MM.1S (cell line): ENCODE measurements around the gene RBKS.

ENCODE experiments used
- DNase-seq: peaks from one replicate; pipeline ENCODE4 v3.0.0-alpha.2; 2015
- H2AFZ ChIP-seq: fragments of 300-600 bp; sonication (generic); 2 replicates; pipeline ENCODE4 v1.6.0; 2016; ENCODE audit warnings: antibody characterized with exemption, low read length
- H3F3A ChIP-seq: fragments of 300-600 bp; sonication (generic); 2 replicates; pipeline ENCODE4 v1.6.1; 2016; ENCODE audit warnings: mild to moderate bottlenecking, antibody characterized with exemption, low read length, moderate library complexity, mixed read lengths; ENCODE audit not compliant: insufficient read depth
- H3K27ac ChIP-seq: fragments of 300-600 bp; sonication (generic); 2 replicates; pipeline ENCODE4 v1.5.1; 2016; ENCODE audit warnings: mild to moderate bottlenecking, low read length
- H3K27me3 ChIP-seq: fragments of 300-600 bp; sonication (generic); replicated peaks from 2 replicates; pipeline ENCODE4 v1.6.0; 2016; ENCODE audit warnings: low read length; ENCODE audit not compliant: insufficient read depth
- H3K36me3 ChIP-seq: fragments of 300-600 bp; sonication (generic); replicated peaks from 2 replicates; pipeline ENCODE4 v1.6.1; 2016; ENCODE audit warnings: mild to moderate bottlenecking, low read length, mixed read lengths; ENCODE audit not compliant: insufficient read depth
- H3K4me1 ChIP-seq: fragments of 300-600 bp; sonication (generic); 2 replicates; pipeline ENCODE4 v1.6.1; 2016; ENCODE audit warnings: low read length, mixed read lengths
- H3K4me2 ChIP-seq: fragments of 300-600 bp; sonication (generic); 2 replicates; pipeline ENCODE4 v1.6.0; 2016; ENCODE audit warnings: low read depth, low read length
- H3K4me3 ChIP-seq: fragments of 300-600 bp; sonication (generic); 2 replicates; pipeline ENCODE4 v1.5.1; 2016; ENCODE audit warnings: low read length, mixed read lengths
- H3K79me2 ChIP-seq: fragments of 300-600 bp; sonication (generic); 2 replicates; pipeline ENCODE4 v1.6.1; 2016; ENCODE audit warnings: mixed run types, low read length, mixed read lengths
- H3K9ac ChIP-seq: fragments of 300-600 bp; sonication (generic); 2 replicates; pipeline ENCODE4 v1.6.1; 2016; ENCODE audit warnings: low read length, mixed read lengths
- H3K9me2 ChIP-seq: fragments of 300-600 bp; sonication (generic); replicated peaks from 2 replicates; pipeline ENCODE4 v1.6.1; 2016; ENCODE audit warnings: mild to moderate bottlenecking, low read length, mixed read lengths; ENCODE audit not compliant: insufficient read depth
- H3K9me3 ChIP-seq: fragments of 300-600 bp; sonication (generic); replicated peaks from 2 replicates; pipeline ENCODE4 v1.6.1; 2016; ENCODE audit warnings: mild to moderate bottlenecking, low read length, mixed read lengths; ENCODE audit not compliant: insufficient read depth
- H4K20me1 ChIP-seq: fragments of 300-600 bp; sonication (generic); 2 replicates; pipeline ENCODE4 v1.6.1; 2016; ENCODE audit warnings: mild to moderate bottlenecking, low read length, moderate library complexity, mixed read lengths; ENCODE audit not compliant: insufficient read depth
- EZH2 ChIP-seq: fragments of 300-600 bp; sonication (generic); optimal IDR thresholded peaks from 2 replicates; pipeline ENCODE3; 2017; ENCODE audit warnings: low read depth, mild to moderate bottlenecking, antibody characterized with exemption, low read length, mixed read lengths
- EZH2phosphoT487 ChIP-seq: fragments of 300-600 bp; sonication (generic); IDR thresholded peaks from 2 replicates; pipeline ENCODE4 v1.6.1; 2018; ENCODE audit warnings: antibody characterized with exemption, low read length
- TF ChIP-seq, protein P1 (sequence below): fragments of 300-600 bp; sonication (generic); IDR thresholded peaks from 2 replicates; pipeline ENCODE4 v1.5.1; 2016; ENCODE audit warnings: antibody characterized with exemption, low read length, mixed read lengths

Gene RBKS

DNA sequence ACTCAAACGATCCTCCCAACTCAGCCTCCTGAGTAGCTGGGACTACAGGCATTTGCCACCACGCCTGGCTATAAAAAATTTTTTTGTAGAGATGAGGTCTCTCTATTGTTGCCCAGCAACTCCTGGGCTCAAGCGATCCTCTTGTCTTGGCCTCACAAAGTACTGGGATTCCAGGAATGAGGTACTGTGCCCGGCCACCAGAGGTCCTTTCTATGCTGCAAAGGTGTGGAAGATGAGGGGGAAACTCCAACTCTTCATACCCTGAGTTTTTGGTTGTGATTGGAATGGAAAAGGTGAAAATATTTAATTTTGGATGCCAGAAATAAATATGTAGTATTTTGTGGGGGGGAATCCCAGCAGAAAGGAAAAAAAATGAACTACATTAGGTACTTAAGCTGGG lies 82.7 kb downstream of the RBKS start:
- H3F3A ChIP-seq, result no peaks in the 10 kb centered on the region
- TF ChIP-seq EZH2phosphoT487, result no peak
- TF ChIP-seq, protein P1, sequence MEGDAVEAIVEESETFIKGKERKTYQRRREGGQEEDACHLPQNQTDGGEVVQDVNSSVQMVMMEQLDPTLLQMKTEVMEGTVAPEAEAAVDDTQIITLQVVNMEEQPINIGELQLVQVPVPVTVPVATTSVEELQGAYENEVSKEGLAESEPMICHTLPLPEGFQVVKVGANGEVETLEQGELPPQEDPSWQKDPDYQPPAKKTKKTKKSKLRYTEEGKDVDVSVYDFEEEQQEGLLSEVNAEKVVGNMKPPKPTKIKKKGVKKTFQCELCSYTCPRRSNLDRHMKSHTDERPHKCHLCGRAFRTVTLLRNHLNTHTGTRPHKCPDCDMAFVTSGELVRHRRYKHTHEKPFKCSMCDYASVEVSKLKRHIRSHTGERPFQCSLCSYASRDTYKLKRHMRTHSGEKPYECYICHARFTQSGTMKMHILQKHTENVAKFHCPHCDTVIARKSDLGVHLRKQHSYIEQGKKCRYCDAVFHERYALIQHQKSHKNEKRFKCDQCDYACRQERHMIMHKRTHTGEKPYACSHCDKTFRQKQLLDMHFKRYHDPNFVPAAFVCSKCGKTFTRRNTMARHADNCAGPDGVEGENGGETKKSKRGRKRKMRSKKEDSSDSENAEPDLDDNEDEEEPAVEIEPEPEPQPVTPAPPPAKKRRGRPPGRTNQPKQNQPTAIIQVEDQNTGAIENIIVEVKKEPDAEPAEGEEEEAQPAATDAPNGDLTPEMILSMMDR, result peak; percentile 33
- H3K27me3 ChIP-seq, result no peaks in the 10 kb centered on the region
- H3K9me2 ChIP-seq, result no peaks in the 10 kb centered on the region
- H3K4me1 ChIP-seq, result no peaks in the 10 kb centered on the region
- DNase-seq, result no peak
- no peak overlapping the region for H3K9ac ChIP-seq
- H4K20me1 ChIP-seq, result no peaks in the 10 kb centered on the region
- H3K9me3 ChIP-seq, result no peaks in the 10 kb centered on the region
- no peak overlapping the region for H2AFZ ChIP-seq
- no peaks in the 10 kb centered on the region for H3K79me2 ChIP-seq
- no peak overlapping the region for H3K4me2 ChIP-seq
- H3K36me3 ChIP-seq, result no peaks in the 10 kb centered on the region
- H3K4me3 ChIP-seq, result no peak overlapping the region
- no peak overlapping the region for H3K27ac ChIP-seq

- H3K9ac ChIP-seq, result no peak overlapping the region
- no peaks in the 10 kb centered on the region for H3K9me3 ChIP-seq
- no peaks in the 10 kb centered on the region for H3K27me3 ChIP-seq
- no peak for DNase-seq
- no peaks in the 10 kb centered on the region for H3K4me1 ChIP-seq
- no peaks in the 10 kb centered on the region for H4K20me1 ChIP-seq
- no peak for TF ChIP-seq EZH2
- TF ChIP-seq, protein P1, result no peak
- TF ChIP-seq EZH2phosphoT487, result no peak
- no peaks in the 10 kb centered on the region for H3K79me2 ChIP-seq
- no peaks in the 10 kb centered on the region for H3K36me3 ChIP-seq
- no peak overlapping the region for H3K4me2 ChIP-seq
- no peak overlapping the region for H3K4me3 ChIP-seq
- H3K27ac ChIP-seq, result no peak overlapping the region
- no peaks in the 10 kb centered on the region for H3F3A ChIP-seq
- H3K9me2 ChIP-seq, result no peaks in the 10 kb centered on the region
- no peak overlapping the region for H2AFZ ChIP-seq
Measured at GRCh38 chr2:27806311-27807059, 83.7 kb downstream of the RBKS start.

- H3F3A ChIP-seq, result no peaks in the 10 kb centered on the region
- H3K4me3 ChIP-seq, result no peak overlapping the region
- no peaks in the 10 kb centered on the region for H3K27me3 ChIP-seq
- TF ChIP-seq EZH2phosphoT487, result no peak
- no peak for TF ChIP-seq EZH2
- TF ChIP-seq, protein P1, result no peak
- H3K9ac ChIP-seq, result no peak overlapping the region
- no peaks in the 10 kb centered on the region for H3K9me2 ChIP-seq
- DNase-seq, result no peak
- H3K4me1 ChIP-seq, result no peaks in the 10 kb centered on the region
- H3K4me2 ChIP-seq, result no peak overlapping the region
- H3K9me3 ChIP-seq, result no peaks in the 10 kb centered on the region
- no peak overlapping the region for H2AFZ ChIP-seq
- no peaks in the 10 kb centered on the region for H3K79me2 ChIP-seq
- H4K20me1 ChIP-seq, result no peaks in the 10 kb centered on the region
- no peak overlapping the region for H3K27ac ChIP-seq
- H3K36me3 ChIP-seq, result no peaks in the 10 kb centered on the region
Measured at GRCh38 chr2:27805180-27805579, 85.0 kb downstream of the RBKS start.
